ENCODE data around the gene SDK1. TPM values are rescaled to one million over a fixed set of nuclear protein-coding genes. Genes with fewer than 3 reads are reported as not detected.

Gene SDK1
- total RNA-seq, 4 donors from 2014 or later: 2.0 to 9.3 (median 3.8) TPM

GRCh38 chr7:4151926-4152549 lies 851.0 kb downstream of the SDK1 start:
- Histone ChIP-seq H3K4me3 (no peak overlapping the region), H3K9me3 (no peaks in the 10 kb centered on the region), H3K27ac (no peak overlapping the region), H3K4me1 (no peaks in the 10 kb centered on the region), H3K36me3 (no peaks in the 10 kb centered on the region), H3K27me3 (peaks cover 0 to 23% (median 0%) of the 10 kb centered on the region in 4 donors)
- TF ChIP-seq POLR2A (IDR thresholded peaks at IDR 0.05) (no peak), CTCF (IDR thresholded peaks at IDR 0.05) (no peak)
- DNase-seq: no peak
- 80 to 94% methylated on average over 6 to 8 of the region's 13 CpGs for WGBS, 2 donors
- intact Hi-C loops (cut with DNase I): no loop called here

GRCh38 chr7:4154882-4155535 lies 854.0 kb downstream of the SDK1 start:
- intact Hi-C loops (cut with DNase I): no loop called here
- Histone ChIP-seq H3K36me3 (no peaks in the 10 kb centered on the region), H3K4me3 (no peak overlapping the region), H3K27ac (no peak overlapping the region), H3K9me3 (no peaks in the 10 kb centered on the region), H3K27me3 (peaks cover 0 to 13% (median 0%) of the 10 kb centered on the region in 4 donors), H3K4me1 (no peaks in the 10 kb centered on the region)
- no peak for DNase-seq
- 70 to 85% methylated on average over 9 to 10 of the region's 12 CpGs for WGBS, 2 donors
- TF ChIP-seq CTCF (IDR thresholded peaks at IDR 0.05) (no peak), POLR2A (IDR thresholded peaks at IDR 0.05) (no peak)

GRCh38 chr7:4156190-4156589 lies 855.1 kb downstream of the SDK1 start:
- TF ChIP-seq CTCF (IDR thresholded peaks at IDR 0.05) (no peak), POLR2A (IDR thresholded peaks at IDR 0.05) (no peak)
- intact Hi-C loops (cut with DNase I): no loop called here
- H3K27me3 ChIP-seq: peaks cover 0 to 13% (median 0%) of the 10 kb centered on the region in 4 donors
- DNase-seq: no peak
- H3K36me3 ChIP-seq: no peaks in the 10 kb centered on the region
- H3K27ac ChIP-seq: no peak overlapping the region
- no peaks in the 10 kb centered on the region for H3K4me1 ChIP-seq
- WGBS, 2 donors: 70 to 82% methylated on average over 5 of the region's 5 CpGs
- no peaks in the 10 kb centered on the region for H3K9me3 ChIP-seq
- H3K4me3 ChIP-seq: no peak overlapping the region

- peaks cover 0 to 8% (median 0%) of the 10 kb centered on the region in 4 donors for H3K27me3 ChIP-seq
- H3K36me3 ChIP-seq: no peaks in the 10 kb centered on the region
- no peak overlapping the region for H3K27ac ChIP-seq
- intact Hi-C loops (cut with DNase I): no loop called here
- H3K4me1 ChIP-seq: no peaks in the 10 kb centered on the region
- H3K9me3 ChIP-seq: no peaks in the 10 kb centered on the region
- 82 to 90% methylated on average over 4 to 5 of the region's 10 CpGs for WGBS, 2 donors
- TF ChIP-seq POLR2A (IDR thresholded peaks at IDR 0.05) (no peak), CTCF (IDR thresholded peaks at IDR 0.05) (no peak)
- no peak for DNase-seq
- H3K4me3 ChIP-seq: no peak overlapping the region
Observed at GRCh38 chr7:4157651-4158050, 856.6 kb downstream of the SDK1 start.

GRCh38 chr7:4158441-4159153 lies 857.5 kb downstream of the SDK1 start:
- H3K9me3 ChIP-seq: no peaks in the 10 kb centered on the region
- no peak overlapping the region for H3K4me3 ChIP-seq
- no peaks in the 10 kb centered on the region for H3K36me3 ChIP-seq
- peaks cover 0 to 8% (median 0%) of the 10 kb centered on the region in 4 donors for H3K27me3 ChIP-seq
- H3K27ac ChIP-seq: no peak overlapping the region
- no peak for TF ChIP-seq CTCF (IDR thresholded peaks at IDR 0.05)
- TF ChIP-seq POLR2A (IDR thresholded peaks at IDR 0.05): no peak
- H3K4me1 ChIP-seq: no peaks in the 10 kb centered on the region
- 92 to 96% methylated on average over 21 to 22 of the region's 27 CpGs for WGBS, 2 donors
- intact Hi-C loops (cut with DNase I): no loop called here
- DNase-seq: no peak
